ENCODE results near the gene PPP4R1. TPM values are rescaled to one million over a fixed set of nuclear protein-coding genes. Genes with fewer than 3 reads are reported as not detected.
A peak's percentile ranks its signal among the peaks of the same experiment; 100 is the strongest.

Gene PPP4R1
- polyA plus RNA-seq, 1 of the 3 experiments (the other 2 are of a cell fraction), result 53.4 TPM

DNA sequence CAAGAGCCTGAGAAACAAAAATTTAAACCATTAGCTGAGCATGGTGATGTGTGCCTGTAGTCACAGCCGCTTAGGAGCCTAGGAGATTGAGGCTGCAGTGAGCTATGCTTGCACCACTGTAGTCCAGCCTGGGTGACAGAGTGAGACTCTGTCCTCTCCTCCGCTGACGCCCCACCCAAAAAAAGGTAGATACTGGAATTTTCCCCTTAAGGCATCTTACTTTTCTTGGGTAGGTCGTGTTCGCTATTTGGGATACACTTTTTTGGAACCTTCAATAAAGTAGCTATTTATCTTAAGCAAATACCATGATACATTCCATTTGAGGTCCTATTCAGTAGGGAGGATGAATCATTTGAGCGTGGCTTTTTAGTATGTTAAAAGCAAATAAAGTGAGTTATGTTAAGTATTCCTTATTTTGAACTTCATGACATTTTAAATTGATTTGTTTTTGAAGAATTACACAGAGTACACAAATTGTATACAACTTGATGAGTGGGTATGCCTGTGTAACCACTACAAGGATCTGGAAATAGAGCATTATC is 100.3 kb downstream of the PPP4R1 start (continued):
- TF ChIP-seq, protein P1, sequence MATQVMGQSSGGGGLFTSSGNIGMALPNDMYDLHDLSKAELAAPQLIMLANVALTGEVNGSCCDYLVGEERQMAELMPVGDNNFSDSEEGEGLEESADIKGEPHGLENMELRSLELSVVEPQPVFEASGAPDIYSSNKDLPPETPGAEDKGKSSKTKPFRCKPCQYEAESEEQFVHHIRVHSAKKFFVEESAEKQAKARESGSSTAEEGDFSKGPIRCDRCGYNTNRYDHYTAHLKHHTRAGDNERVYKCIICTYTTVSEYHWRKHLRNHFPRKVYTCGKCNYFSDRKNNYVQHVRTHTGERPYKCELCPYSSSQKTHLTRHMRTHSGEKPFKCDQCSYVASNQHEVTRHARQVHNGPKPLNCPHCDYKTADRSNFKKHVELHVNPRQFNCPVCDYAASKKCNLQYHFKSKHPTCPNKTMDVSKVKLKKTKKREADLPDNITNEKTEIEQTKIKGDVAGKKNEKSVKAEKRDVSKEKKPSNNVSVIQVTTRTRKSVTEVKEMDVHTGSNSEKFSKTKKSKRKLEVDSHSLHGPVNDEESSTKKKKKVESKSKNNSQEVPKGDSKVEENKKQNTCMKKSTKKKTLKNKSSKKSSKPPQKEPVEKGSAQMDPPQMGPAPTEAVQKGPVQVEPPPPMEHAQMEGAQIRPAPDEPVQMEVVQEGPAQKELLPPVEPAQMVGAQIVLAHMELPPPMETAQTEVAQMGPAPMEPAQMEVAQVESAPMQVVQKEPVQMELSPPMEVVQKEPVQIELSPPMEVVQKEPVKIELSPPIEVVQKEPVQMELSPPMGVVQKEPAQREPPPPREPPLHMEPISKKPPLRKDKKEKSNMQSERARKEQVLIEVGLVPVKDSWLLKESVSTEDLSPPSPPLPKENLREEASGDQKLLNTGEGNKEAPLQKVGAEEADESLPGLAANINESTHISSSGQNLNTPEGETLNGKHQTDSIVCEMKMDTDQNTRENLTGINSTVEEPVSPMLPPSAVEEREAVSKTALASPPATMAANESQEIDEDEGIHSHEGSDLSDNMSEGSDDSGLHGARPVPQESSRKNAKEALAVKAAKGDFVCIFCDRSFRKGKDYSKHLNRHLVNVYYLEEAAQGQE (IDR thresholded peaks at IDR 0.05; ENCODE audit: low read depth, low read length), result no peak
- TF ChIP-seq CHD2 (IDR thresholded peaks at IDR 0.05; ENCODE audit: low read length, partially characterized antibody) (no peak), JUND (IDR thresholded peaks at IDR 0.05) (0 out of 2 replicates have a peak, but pooled peaks have one; percentile 19), RFX5 (IDR thresholded peaks at IDR 0.05; ENCODE audit: low read length) (no peak), TAF1 (IDR thresholded peaks at IDR 0.05; ENCODE audit: borderline replicate concordance, low read depth, low read length) (no peak), YY1 (IDR thresholded peaks at IDR 0.05; ENCODE audit: low read depth) (no peak), GABPA (IDR thresholded peaks at IDR 0.05; ENCODE audit: low read depth) (no peak), SIN3A (IDR thresholded peaks at IDR 0.05; ENCODE audit: borderline replicate concordance, low read depth, low read length) (no peak), FOXM1 (IDR thresholded peaks at IDR 0.05; ENCODE audit: low read depth) (no peak), TEAD4 (IDR thresholded peaks at IDR 0.05; ENCODE audit: borderline replicate concordance, insufficient read depth) (no peak), TCF12 (IDR thresholded peaks at IDR 0.05) (peak; percentile 9; the same call in 1 of the 2 replicates), ELF1 (IDR thresholded peaks at IDR 0.05) (no peak), FOXJ3 (CRISPR knock-in tag; IDR thresholded peaks at IDR 0.05) (no peak), RCOR1 (IDR thresholded peaks at IDR 0.05; ENCODE audit: low read length) (no peak), EP300 (IDR thresholded peaks at IDR 0.05; ENCODE audit: borderline replicate concordance in 1 of 2, low read depth in 1 of 2, low read length in 1 of 2) (no peak), FOSL2 (IDR thresholded peaks at IDR 0.05; ENCODE audit: borderline replicate concordance, low read depth) (peak; percentile 38; the same call in 1 of the 2 replicates)
- TF ChIP-seq, protein P2, sequence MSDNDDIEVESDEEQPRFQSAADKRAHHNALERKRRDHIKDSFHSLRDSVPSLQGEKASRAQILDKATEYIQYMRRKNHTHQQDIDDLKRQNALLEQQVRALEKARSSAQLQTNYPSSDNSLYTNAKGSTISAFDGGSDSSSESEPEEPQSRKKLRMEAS (IDR thresholded peaks at IDR 0.05; ENCODE audit: low read depth), result no peak
- TF ChIP-seq, protein P3, sequence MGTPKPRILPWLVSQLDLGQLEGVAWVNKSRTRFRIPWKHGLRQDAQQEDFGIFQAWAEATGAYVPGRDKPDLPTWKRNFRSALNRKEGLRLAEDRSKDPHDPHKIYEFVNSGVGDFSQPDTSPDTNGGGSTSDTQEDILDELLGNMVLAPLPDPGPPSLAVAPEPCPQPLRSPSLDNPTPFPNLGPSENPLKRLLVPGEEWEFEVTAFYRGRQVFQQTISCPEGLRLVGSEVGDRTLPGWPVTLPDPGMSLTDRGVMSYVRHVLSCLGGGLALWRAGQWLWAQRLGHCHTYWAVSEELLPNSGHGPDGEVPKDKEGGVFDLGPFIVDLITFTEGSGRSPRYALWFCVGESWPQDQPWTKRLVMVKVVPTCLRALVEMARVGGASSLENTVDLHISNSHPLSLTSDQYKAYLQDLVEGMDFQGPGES (IDR thresholded peaks at IDR 0.05; ENCODE audit: low read depth, low read length), result no peak
